Cardiac atrium fibroblast (primary cell): ENCODE results near the gene EBLN1. TPM values are rescaled to one million over a fixed set of nuclear protein-coding genes. Genes with fewer than 3 reads are reported as not detected.

Experiments
- total RNA-seq: library from RNA; depleted of rRNA; stranded (reverse); fragments of >200 nt; gene quantifications from 2 replicates; pipeline ENCODE4 v1.2.3, GENCODE V29; 2015

The EBLN1 gene
- not detected in 2 replicates for total RNA-seq

DNA sequence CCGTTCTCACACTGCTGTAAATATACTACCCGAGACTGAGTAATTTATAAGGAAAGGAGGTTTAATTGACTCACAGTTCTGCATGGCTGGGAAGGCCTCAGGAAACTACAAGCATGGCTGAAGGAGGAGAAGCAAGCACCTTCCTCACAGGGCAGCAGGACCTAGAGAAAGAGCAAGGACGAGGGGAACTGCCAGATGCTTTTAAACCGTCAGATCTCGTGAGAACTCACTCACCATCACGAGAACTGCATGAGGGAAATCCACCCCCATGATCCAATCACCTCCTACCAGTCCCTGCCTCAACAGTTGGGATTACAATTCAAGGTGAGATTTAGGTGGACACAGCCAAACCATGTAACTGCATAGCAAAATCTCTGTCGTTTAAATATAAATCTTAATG is at the start of gene EBLN1:
TSS of gene EBLN1 (minus strand) at position 174 of the 400 bp plus-strand sequence. CDS start 8,032 bp downstream, outside the sequence.

Other genes starting within 250 kb of the EBLN1 start
- gene DNAJC1, start 214.3 kb downstream of the EBLN1 start, total RNA-seq = 85.2 and 117 TPM in 2 replicates
- gene COMMD3, start 98.4 kb upstream of the EBLN1 start, total RNA-seq = 31.6 and 34.1 TPM in 2 replicates
- 36.8 and 69.5 TPM in 2 replicates for gene BMI1, start 103.1 kb upstream of the EBLN1 start, total RNA-seq
- not detected in 2 replicates for gene SPAG6, start 127.5 kb upstream of the EBLN1 start, total RNA-seq